HG02642 (cell line): Measurements from ENCODE around the gene S100A2.
A peak's percentile ranks its signal among the peaks of the same experiment; 100 is the strongest.

ENCODE experiments used
- ATAC-seq: cut with Tn5 transposase; IDR thresholded peaks from one replicate; pipeline ENCODE4 v1.9.1; 2021; ENCODE audit warnings: mild to moderate bottlenecking; ENCODE audit not compliant: unreplicated experiment, poor library complexity

S100A2 gene

GRCh38 chr1:153565529-153566374 lies at the start of gene S100A2:
Gene S100A2 (minus strand): TSS chr1:153565844. CDS start chr1:153563877, 1,967 bp downstream.
- ATAC-seq, result no peak

DNA sequence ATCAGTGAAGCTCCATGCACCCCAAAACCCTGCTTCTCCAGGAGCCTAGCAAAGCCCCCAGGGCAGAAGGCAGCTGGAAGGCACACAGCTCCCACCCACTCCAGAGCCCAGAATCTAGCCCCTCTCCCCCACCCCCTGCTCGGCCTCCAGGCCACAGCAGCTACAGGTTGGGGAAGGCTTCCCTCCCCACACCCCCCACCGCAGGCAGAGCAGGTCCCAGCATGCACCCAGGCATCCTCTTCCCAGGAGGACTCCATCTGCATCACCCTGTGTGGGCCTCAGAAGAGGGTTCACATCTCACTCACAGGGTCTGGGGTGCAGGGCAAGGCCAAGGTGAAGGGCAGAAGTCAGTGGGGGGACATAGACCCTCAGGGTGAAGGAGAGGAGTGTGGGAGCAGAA lies 49.8 kb upstream of the S100A2 start:
- no peak for ATAC-seq

- ATAC-seq, result no peak
These were observed 49.3 kb upstream of the S100A2 start for GRCh38 chr1:153614906-153615305.

DNA sequence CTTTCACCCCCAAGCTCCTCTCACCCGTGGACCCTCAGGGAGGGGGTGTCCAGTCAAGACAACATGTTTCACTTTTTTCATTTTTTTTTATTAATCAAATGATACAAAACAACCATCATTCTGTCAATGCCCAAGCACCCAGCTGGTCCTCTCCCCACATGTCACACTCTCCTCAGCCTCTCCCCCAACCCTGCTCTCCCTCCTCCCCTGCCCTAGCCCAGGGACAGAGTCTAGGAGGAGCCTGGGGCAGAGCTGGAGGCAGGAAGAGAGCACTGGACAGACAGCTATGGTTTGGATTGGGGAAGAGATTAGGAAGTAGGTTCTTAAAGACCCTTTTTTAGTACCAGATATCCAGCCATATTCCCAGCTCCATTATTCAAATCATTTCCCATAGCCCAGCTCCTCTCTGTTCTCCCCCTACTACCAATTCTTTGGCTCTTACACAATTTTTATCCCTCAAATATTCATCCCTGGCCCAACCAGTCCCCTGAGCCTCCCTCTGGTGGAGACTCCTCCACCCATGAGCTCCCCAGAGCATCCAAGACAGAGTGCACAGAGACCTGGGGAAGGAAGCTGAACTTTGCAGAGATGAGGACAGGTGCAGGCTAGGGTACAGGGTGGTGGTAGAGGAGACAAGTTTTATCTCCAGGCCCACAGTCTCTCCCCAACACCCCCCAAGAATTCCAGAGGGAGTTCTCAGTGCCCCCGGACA lies 48.7 kb upstream of the S100A2 start:
- no peak for ATAC-seq

DNA sequence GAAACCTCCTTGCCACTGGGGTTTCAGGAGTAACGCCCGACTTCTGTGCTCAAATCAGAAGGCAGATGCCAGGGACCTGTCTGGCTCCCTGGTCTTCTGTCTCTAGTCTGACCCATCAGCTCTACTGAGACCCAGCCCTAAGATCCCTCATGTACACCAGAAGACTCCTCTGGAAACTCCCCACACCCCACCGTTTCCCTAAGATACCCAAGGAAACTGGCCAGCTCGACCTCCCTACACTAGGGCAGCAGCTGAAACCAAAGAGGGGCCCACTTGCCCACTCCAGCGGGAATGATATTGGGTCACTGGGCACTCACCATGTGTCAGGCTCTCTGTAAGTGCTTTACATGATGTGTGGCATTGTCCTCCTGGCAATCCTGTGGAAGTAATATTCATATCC lies 47.8 kb upstream of the S100A2 start:
- ATAC-seq, result no peak

DNA sequence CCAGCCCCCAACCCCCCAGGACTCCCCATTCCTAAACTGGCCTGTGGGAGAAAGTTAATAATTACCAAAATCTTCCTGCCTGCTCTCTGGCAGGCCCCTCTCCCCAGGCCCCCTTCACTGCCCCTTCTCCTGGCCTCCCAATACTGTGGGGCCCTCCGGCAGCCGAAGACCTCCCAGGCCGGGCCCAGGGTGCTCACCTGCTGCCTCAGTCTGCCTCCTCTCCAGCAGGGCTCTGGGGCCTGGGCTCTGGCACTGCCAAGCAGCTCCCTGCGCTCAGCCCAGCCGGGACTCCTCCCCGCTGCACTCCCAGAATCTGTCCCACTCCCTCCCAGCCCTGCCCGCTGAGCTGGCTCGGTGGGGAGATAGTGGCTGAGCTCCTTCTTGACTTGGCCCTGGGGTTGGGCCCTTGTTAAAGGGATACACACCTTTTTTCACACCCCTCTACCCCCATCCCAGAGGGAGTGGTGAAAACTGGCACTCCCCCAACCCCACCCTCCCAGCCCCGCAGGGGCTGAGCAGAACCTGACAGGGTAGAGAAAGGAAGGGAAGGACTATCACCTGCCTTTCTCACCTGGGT lies 47.2 kb upstream of the S100A2 start, which contains the start of gene S100A16:
Gene S100A16, minus strand, starts transcription at position 383 of the 577 bp plus-strand sequence. CDS start 4,986 bp downstream, outside the sequence.
- no peak for ATAC-seq

- ATAC-seq, result no peak
These were observed 46.6 kb upstream of the S100A2 start for GRCh38 chr1:153612111-153612754.

DNA sequence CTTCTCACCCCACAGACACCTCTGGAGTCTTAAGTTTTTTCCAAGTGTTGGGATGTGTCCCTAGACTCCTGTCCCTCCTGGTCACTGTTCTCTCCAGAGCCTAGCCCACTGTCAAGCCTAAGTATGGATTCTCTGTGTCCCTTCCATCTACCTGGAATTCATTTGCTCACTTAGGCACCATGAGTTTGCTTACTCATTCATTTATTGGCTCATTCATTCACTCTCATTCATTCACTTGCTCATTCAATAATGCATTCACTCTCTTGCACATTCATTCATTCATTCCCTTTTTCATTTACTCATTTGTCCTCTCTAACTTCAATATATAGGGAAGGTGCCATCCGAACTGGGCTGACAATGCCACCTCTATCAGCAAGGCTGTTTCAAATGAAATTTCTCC lies 45.7 kb upstream of the S100A2 start:
- ATAC-seq, result no peak

DNA sequence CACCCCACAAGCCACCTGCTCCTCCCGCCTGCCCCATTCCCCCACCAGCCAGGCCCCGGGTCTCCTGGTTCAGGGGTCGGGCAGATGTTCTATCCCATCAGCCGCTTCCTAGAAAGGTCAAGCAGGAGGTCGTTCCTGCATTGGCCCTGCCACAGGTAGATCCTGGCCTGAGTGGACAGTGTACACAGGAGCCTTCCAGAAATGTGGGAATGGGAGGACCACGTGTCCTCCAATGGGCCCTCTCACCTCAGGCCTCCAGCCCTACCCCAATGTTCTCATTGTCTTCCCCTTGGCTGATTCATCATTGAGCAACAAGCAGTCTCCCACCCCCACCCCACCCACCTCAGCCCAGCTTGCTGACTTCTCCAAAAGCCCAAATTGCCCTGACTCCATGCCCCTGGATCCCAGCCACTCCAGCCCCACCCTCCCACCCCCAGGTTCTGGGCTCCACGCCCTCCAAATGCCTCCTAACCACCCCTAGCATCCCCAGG lies 45.2 kb upstream of the S100A2 start:
- no peak for ATAC-seq

GRCh38 chr1:153610334-153610733 lies 44.7 kb upstream of the S100A2 start:
- no peak for ATAC-seq

GRCh38 chr1:153609585-153609907 lies 43.9 kb upstream of the S100A2 start:
- no peak for ATAC-seq

GRCh38 chr1:153608742-153609584 lies 43.3 kb upstream of the S100A2 start:
- ATAC-seq, result no peak

GRCh38 chr1:153608089-153608682 lies 42.5 kb upstream of the S100A2 start:
- no peak for ATAC-seq

- no peak for ATAC-seq
These were observed 41.7 kb upstream of the S100A2 start for GRCh38 chr1:153607381-153607780.

- no peak for ATAC-seq
These were observed 40.5 kb upstream of the S100A2 start for GRCh38 chr1:153606194-153606593.

- no peak for ATAC-seq
These were observed 37.1 kb upstream of the S100A2 start for GRCh38 chr1:153602749-153603148.

DNA sequence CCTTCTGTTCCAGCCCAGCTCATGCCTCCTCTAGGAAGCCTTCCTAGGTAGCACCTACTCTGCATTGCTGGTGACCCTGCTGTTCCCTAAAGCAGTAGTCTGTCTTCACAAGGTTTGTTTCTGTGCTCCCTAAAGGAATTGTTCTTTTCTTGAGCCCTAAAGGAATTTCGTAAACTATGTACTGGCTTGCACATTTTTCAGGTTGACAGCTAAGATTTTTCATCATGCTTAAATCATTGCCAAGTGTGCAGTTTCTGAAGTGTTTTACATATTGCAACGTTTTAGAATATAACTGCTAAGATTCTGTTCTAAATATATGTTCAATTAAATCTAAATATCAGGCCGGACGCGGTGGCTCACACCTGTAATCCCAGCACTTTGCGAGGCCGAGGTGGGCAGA lies 34.2 kb upstream of the S100A2 start:
- no peak for ATAC-seq

DNA sequence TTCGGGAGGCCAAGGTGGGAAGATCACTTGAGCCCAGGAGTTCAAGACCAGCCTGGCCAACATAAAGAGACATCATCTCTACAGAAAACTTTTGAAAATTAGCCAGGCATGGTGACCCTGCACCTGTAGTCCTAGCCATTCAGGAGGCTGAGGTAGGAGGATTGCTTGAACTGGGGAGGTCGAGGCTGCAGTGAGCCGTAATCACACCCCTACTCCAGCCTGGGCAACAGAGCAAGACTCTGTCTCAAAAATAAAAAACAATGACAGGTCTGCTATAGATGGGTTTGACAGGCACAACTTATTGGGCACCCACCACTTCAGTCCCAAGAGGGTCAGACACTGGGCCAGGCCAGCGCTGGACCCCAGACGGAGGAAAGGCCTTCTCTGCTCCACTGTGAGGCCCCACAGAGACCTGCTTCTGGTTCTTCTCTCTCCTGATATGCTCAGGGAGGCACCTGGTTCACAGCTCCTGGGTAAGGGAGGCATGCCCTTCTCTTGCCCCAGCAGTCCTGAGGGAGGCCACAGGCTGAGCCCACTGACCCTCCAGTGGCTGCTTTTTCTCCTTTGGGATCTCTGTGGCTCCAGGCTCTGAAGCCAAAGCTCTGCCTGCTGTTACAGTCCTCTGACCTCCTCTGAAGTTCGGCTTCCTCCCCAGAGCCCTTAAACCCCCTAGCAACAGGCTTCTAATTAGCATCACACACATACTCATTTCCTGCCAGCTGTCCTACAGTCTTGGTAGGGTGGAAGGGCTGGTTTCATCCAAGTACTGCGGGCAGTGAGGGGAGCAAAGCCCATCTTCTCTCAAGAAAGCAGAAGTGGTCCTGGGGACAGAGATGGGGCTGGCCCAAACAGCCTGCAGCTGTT lies 32.9 kb upstream of the S100A2 start:
- ATAC-seq, result peak; percentile 98
